NOMO-1 (cell line): Measurements from ENCODE around the gene KRT73.

Experiments used
- DNase-seq, 2 experiments: peaks; one replicate each; lab custom pipeline; 2025; ENCODE audit not compliant: unreplicated experiment in 2 of 2; lab: John Stamatoyannopoulos, UW

Gene KRT73

DNA sequence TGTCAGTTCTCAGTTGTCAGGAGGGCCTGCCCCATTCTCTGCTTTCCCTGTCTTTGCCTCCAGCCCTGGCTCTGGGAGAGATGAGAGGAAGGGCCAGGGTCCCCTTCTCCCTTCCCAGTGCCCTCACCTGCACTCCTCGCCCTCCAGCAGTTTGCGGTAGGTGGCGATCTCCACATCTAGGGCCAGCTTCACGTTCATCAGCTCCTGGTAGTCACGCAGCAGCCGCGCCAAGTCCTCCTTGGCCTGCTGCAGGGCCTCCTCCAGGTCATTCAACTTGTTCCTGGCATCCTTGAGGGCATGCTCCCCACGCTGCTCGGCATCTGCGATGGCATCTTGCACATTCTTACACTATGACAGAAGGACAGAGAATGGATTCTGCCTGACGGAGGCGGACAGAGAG, 28.3 kb upstream of the KRT73 start:
- DNase-seq = no peak

DNA sequence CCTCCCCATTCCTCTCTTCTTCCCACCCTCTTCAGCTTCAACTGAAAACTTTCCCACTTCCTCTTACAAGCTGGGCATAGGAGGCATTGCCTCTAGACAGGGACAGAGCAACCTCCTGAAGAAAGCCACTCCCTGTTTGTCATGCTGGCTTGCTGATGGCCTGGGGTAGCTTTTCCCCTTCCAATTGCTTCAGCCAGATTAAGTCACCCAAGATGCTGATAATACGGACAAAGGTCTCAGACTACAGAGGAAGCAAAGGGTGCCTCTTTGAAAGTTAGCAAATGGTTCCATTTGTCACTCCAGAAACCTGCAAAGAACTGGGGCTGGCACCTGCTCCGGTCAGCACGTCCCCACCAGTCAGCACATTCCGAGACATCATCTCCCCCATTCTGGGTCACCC, 27.6 kb upstream of the KRT73 start:
- DNase-seq = no peak

DNA sequence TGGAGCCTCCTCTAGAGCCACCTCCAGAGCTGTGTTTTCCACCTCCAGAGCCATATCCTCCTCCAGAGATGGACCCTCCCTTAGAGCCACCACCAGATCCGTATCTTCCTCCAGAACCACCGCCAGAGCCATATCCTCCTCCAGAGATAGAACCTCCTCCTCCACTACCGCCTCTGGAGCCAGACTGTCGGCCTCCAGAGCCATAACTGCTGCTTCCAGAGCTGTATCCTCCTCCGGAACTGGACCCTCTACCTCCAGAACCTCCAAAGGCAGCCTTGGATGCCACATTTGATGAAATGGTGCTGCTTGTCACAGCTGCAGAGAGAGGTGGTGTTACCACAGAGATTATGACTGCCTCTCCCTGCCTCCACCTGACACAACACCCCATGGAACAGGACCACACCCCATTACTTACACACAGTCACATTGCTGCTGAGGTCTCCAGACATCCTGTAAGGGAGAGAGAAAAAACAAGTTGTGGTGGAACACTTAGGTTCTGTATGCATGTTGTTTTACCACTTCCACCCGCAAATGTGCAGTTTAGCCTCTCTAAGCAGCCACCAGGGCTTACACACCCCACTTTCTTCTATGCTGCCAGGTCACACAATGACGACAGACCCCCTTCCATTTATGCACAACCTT, 26.9 kb upstream of the KRT73 start:
- DNase-seq = no peak

GRCh38 chr12:52644078-52644415, 25.7 kb upstream of the KRT73 start:
- no peak for DNase-seq

DNA sequence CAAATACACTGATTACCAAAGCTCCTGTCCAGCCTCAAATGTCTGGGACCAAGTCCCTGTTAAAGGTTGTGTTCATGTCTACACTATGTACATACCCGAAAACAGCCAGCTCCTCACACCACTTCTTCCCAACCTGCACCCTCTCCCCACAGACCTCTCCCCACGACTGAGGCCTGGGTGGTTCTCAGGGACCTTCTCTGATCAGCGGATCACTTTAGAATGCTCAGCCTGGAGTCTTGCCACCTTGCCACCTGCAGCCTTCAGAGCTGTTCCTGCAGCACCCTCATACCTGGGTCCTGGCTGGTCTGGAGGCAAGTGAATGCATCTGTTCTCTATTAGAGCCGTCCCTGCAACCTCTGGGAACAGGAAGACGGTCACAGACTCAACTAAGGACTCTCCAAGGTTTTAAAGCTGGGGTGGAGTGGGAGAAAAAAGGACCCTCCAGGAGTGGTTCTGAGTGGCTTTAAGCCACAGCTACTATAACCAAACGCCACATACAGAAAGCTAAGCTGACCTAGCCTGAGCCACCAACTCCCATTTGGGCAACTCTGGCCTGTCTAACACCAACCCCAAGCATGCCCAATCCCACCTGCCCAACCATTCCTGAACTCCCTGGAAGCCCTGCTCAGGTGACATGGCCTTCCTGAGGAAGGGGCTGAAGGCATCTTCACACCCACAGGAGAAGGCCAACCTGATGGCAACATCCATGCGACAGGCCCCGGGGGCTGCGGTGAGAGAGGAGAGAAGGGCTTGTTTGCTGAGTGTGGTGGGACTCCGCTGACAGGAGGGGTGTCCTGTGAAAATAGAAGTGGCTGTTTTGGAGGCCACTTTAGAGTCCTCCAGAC, 25.1 kb upstream of the KRT73 start:
- no peak for DNase-seq

- DNase-seq = no peak
Observed at GRCh38 chr12:52641468-52641867, 23.1 kb upstream of the KRT73 start.

GRCh38 chr12:52637299-52637698, 18.9 kb upstream of the KRT73 start:
- DNase-seq = no peak

DNA sequence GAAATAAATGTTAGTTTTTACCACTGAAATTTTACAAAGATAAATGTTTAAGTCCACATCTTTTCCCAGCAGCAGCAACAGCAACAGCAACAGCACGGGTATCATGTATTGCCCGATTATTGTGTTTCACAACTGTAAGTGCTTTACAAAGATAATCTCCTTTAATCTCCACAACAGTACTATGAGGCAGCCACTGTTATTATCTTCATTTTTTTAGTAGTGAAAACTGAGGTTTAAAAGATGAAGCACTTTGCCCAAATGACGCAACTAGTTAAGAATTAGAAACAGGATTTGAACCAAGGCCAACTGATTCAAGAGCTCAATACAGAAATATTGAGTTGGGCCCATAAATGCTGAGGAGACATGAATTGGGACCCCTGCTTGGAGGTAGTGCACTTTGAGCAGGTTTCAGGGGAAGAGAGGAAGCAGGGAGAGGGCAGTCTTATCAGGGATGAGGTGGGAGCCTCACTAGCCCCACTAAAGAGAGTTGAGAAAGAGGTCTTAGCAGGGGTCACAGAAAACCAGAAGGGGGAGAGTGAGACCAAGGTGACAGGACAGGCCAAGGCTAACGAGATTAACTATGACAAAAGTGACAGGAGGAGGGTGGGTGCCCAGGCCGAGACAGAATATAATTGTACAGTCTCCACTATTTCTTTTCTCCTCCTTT, 18.4 kb upstream of the KRT73 start:
- no peak for DNase-seq

GRCh38 chr12:52636189-52636588, 17.8 kb upstream of the KRT73 start:
- DNase-seq = no peak

DNA sequence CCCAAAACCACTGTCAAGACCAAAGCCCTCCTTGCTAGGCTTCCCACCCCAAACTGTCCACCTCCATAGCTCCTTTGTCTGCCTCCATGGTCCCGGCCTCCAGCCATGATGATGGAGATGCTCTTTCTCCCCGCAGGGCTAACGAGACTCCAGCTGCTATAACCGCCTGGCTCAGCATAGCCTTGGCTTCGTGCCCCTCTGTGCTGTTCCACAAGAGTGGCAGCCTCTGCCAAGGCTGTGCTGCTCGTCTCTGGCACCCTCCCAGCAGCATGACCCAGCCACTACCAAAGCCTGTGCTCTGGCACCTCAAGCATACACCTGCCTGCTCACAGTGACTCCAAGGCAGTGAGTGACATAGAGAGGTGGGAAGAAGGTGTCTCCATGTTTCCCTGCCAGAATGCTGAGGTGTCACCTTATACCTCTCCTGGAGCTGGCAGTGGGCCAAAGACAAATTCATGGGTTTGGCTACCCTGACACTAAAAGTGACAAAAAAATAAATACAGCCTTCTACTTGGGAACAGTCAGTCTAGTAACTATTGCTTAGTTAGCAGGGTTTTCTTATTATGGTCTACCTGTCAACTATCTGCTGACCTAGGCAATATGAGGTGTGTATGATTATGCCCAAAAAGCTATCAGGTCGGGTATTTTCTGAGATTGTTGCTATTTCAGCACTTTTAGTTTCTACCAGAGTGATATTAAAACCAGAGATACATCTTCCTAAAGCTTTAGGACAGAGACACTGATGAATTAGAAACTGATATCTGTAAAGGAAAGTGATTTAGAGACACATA, 16.1 kb upstream of the KRT73 start:
- DNase-seq = no peak

DNA sequence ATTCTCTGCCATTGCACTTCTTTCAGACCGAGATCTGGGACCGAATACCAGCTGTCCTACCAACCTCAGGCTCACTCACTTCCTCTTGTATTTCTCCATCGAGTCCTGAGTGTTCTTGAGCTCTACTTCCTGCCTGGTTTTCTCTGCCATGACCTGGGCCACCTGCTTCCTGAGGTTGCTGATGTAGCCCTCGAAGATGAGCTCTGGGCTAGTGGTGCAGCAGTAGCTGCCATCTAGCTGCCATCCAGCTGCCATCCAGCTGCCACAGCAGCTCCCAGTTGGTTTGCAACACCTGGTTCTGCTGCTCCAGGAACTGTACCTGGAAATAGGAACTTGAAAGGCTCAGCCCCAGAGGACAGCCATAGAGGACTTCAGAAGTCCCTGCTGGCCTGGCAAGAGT, 15.0 kb upstream of the KRT73 start:
- DNase-seq = no peak

GRCh38 chr12:52632656-52633055, 14.3 kb upstream of the KRT73 start:
- DNase-seq = no peak

- no peak for DNase-seq
Observed at GRCh38 chr12:52631676-52632459, 13.5 kb upstream of the KRT73 start.

DNA sequence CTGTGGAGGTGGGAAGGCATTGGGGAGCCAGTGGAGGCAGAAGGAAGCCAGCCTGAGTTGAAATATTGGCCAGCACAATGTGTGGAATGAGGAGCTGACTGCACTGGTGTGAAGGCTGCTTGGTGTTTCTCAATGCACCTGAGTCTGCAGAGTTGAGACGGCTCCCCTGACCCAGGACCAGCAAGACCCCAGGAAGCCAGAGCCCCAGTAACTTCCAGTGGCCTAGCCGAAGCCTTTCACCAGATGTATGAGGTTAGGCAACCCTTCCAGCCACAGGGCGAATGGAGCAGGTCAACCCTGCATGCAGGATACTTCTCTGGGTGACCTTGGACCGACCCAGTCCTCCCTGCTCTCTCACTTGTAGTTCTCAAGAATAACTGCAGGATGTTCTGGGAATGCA, 12.9 kb upstream of the KRT73 start:
- no peak for DNase-seq

DNA sequence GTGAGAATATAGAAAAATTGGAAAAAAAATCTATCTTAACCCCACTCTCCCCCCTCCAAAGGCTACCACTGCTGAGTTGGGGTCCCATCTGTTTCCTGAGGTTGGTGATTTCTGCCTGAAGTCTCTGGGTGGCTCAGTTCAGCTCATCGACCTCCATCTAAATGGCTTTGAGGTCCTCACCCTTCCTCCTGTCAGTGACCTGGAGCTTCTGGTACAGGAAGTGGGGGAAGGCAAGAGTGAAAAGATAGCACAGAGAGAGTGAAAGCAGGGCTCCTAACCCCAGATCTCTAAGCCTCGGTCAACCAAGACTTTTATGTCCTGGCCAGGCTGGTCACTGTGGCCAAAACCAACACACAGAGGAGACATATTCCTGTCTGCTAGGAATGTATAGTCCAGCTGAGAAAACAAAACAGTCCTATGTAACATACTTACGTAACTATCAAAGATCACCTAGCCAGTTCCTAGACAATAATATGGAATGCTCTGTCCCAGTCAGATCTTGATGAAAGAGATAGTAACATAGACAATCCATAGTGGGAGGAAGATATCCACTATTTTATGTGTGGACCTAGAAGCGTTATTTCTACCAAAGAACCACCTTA, 12.3 kb upstream of the KRT73 start:
- DNase-seq = no peak

DNA sequence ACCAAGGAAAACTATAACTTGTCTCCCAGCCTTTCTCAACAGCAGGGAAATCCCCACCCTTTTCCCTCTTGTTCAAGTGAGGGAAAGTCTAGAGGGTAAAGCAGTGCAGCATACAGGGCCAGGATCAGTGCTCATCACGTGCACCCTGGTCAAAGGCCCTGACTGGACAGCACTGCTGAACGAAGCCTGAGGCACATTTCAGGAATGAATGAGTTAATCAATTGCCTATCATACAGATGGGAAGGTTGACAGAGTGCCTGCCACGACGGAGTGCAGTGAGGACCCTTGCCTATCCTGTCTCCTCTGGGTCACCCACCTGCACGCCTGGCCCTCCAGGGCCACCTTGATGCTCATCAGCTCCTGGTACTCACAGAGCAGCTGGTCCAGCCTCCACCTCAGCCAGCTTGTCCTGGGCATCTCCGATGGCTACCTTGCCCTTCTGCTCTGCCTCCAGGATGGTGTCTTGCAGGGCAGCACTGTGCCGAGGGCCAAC, 11.7 kb upstream of the KRT73 start:
- no peak for DNase-seq

DNA sequence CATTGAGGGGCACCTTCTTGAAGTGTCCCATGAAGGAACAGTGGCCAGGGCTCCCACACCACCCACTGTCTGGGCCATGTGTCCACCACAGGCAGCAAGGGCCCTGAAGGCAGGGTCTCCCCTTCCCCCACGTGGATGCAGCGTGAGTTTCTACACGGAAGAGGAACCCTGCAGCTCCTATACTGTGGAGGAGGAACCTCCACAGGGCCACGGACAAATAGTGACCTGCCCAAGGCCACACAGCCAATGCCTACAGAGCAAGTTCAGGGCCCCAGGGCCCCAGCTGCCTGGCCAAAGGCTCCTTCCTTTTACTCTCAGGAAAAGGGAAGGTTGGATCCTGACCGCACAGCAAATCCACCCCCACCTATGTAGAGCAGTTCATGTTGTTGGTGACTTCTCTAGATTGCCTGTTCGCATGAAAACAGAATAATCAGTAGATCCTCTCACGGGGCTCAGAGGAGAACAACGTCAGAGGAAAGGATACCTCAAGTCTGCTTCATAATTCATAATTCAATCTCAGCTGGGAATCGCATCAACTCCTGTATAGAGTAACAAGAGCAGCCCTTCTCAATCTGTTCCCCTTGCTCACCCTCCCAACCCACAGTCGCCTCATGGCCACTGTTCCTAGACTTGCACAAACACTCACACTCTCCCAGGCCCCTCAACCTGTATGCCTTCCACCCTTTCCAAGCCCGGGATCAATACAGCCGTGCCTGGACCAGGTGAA, 11.1 kb upstream of the KRT73 start:
- DNase-seq = no peak

DNA sequence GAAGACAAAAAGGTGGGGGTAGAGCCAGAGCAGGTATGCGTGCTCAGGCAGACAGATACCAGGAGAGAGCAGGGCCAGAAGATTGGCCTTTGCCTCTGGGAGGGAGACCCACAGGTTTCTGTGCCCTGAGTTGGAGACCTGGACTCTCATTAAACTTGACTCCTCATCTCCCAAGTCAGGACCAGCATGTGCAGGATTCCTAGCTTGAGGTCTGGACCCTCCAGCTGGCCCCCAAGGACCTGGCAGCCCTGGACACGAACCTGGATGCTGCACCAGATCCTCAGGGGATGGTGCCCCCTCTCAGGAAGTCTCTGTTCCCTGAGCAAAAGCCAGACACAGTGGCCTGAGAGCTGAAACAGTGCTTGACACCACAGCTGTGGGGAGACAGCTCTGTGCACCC, 10.5 kb upstream of the KRT73 start:
- DNase-seq = no peak

DNA sequence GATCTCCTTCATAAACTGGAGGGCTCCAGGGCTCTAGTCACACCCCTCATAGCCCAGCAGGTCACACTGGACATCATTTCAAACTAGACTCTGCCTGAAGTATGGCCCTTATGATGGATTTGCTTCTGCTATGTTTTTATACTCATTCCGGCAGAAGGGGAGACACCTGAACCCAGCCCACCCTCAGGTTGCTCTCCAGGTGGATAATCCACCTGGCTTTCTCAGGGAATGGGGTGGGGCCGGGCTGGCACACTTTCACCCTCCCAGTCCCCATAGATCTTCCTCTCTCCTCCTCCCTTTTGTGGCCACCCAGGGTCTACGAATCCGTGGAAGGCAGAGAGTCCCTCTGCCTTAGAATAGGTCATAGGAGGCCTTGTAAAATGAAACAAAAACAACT, 9.8 kb upstream of the KRT73 start:
- no peak for DNase-seq
